GM03348 (cell line): ENCODE data around the gene UTP25.
A peak's percentile ranks its signal among the peaks of the same experiment; 100 is the strongest.
"Not testable (repeated sequence)": the region's sequence is repeated elsewhere in the genome, so short reads cannot be mapped to it uniquely, and the experiment has no call there.

Experiments used
- DNase-seq: peaks from one replicate; pipeline ENCODE4 v3.0.0; 2012; ENCODE audit warnings: low spot score

The UTP25 gene

DNA sequence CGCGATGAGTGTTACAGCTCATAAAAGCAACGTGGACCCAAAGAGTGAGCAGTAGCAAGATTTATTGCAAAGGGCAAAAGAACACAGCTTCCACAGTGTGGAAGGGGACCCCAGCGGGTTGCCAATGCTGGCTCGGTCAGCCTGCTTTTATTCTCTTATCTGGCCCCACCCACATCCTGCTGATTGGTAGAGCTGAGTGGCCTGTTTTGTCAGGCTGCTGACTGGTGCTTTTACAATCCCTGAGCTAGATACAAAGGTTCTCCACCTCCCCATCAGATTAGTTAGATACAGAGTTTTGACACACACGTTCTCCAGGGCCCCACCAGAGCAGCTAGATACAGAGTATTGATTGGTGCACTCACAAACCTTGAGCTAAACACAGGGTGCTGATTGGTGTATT, 70.5 kb downstream of the UTP25 start:
- DNase-seq = not testable (repeated sequence)

DNA sequence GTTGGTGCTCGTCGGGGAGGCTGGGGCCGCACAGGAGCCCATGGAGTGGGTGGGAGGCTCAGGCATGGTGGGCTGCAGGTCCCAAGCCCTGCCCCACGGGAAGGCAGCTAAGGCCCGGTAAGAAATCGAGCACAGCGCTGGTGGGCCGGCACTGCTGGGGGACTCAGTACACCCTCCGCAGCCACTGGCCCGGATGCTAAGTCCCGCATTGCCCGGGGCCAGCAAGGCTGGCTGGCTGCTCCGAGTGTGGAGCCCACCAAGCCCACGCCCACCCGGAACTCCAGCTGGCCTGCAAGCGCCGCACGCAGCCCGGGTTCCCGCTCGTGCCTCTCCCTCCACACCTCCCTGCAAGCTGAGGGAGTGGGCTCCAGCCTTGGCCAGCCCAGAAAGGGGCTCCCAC, 71.1 kb downstream of the UTP25 start:
- DNase-seq = not testable (repeated sequence)

DNA sequence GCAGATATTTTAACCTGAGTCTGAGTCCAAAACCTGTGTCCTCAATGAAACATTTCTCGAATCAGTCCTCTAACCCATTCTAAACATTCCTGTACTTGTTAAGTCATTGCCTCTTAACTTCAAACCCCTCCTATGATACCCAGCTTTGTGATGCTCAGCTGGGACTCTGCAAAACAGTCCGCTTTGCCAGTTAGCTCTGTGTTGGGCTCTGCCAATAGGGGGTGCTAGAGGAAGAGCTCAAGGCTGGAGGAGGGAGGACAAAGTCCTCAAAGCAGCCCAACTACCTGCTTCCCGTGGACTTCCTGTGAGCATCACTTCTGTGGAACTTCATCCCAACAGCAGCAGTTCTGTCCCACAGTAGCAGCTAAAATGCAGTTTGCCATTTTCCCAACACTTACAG, 72.2 kb downstream of the UTP25 start:
- peak; percentile 6 for DNase-seq

DNA sequence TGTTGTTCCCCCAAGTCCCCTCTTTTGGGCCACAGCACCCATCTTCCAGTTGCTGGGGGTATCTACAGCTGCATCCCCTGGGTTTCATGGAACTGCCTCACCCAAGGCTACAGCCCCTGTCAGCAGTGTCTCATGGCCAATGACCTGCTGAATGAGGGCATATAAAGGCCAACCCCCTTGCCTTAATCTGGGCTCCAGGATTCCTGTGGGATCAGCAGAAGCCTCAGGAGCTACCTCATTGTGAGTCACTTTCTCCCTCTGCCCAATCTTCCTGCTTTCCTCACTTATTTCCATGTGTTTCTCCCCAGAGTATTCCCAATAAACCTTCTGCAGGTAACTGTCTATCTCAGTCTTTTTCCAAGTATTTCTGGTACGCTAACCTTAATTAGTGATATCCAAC, 73.0 kb downstream of the UTP25 start:
- peak; percentile 72 for DNase-seq

DNA sequence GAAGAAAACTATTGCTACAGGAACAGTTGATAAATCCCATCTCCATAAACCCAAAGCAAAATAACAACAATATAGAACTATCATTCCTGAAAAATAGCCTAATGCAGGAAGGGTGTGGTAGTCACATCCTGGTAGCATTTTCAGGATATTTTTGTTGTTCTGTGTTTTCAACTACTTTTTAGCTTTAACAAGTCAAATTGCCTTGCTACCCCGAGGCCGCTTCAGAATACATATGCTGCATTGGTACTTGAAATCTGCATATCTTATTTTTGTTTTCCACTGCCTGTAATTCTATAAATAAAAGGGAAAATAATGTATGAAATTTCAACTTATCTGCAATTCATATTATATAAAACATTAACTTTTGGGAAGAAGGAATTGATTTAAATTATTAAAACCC, 73.4 kb downstream of the UTP25 start:
- peak; percentile 4 for DNase-seq

DNA sequence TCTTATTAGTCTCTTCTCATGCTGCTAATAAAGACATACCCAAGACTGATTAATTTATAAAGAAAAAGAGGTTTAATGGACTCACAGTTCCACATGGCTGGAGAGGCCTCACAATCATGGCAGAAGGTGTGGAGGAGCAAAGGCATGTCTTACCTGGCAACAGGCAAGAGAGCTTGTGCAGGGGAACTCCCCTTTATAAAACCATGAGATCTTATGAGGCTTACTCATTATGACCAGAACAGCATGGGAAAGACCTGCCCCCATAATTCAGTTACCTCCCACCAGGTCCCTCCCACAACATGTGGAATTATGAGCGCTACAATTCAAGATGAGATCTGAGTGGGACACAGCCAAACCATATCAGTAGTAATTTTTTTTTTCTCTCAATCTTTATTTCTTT, 77.0 kb downstream of the UTP25 start:
- DNase-seq = not testable (repeated sequence)
